OCI-LY3 (cell line): ENCODE results near the gene RUFY1.

Experiments used
- H2AFZ ChIP-seq: fragments of 200-600, 300-600 bp; shearing (Covaris generic); 2 replicates; pipeline ENCODE4 v1.6.0; 2014; ENCODE audit warnings: antibody characterized with exemption, low read depth, low read length
- H3K27ac ChIP-seq: fragments of 200-600, 300-600 bp; sonication (generic); 2 replicates; pipeline ENCODE4 v1.5.1; 2014; ENCODE audit warnings: mild to moderate bottlenecking, low read length, moderate library complexity, mixed read lengths
- H3K27me3 ChIP-seq: fragments of 200-600, 300-600 bp; sonication (generic); 2 replicates; pipeline ENCODE4 v1.6.1; 2014; ENCODE audit warnings: low read depth, low read length, mixed read lengths
- H3K36me3 ChIP-seq: fragments of 200-600, 300-600 bp; sonication (generic); replicated peaks from 2 replicates; pipeline ENCODE3; 2014; ENCODE audit warnings: low read depth, low read length, mixed read lengths
- H3K4me1 ChIP-seq: fragments of 300-600, 200-600 bp; sonication (generic); 2 replicates; pipeline ENCODE4 v1.6.1; 2014; ENCODE audit warnings: low read length, mixed read lengths
- H3K4me2 ChIP-seq: fragments of 200-600, 300-600 bp; sonication (generic); 2 replicates; pipeline ENCODE4 v1.6.1; 2014; ENCODE audit warnings: low read length, mixed read lengths
- H3K4me3 ChIP-seq: fragments of 300-600, 200-600 bp; sonication (generic); 2 replicates; pipeline ENCODE4 v1.5.1; 2014; ENCODE audit warnings: antibody characterized with exemption, mild to moderate bottlenecking, low read length, moderate library complexity
- H3K79me2 ChIP-seq: fragments of 300-600, 200-600 bp; shearing (Covaris generic); 2 replicates; pipeline ENCODE4 v1.6.1; 2014; ENCODE audit warnings: mild to moderate bottlenecking, low read length, mixed read lengths
- H3K9ac ChIP-seq: fragments of 300-600, 200-600 bp; shearing (Covaris generic); 2 replicates; pipeline ENCODE4 v1.6.0; 2014; ENCODE audit warnings: mild to moderate bottlenecking, low read length, moderate library complexity
- H3K9me3 ChIP-seq: fragments of 200-600, 300-600 bp; shearing (Covaris generic); 2 replicates; pipeline ENCODE4 v1.6.1; 2014; ENCODE audit warnings: low read length, mixed read lengths; ENCODE audit not compliant: insufficient read depth
- H4K20me1 ChIP-seq: fragments of 200-600, 300-600 bp; sonication (generic); 2 replicates; pipeline ENCODE4 v1.6.1; 2016; ENCODE audit warnings: low read length, mixed read lengths; ENCODE audit not compliant: insufficient read depth
- EZH2phosphoT487 ChIP-seq: fragments of 200-600 bp; shearing (Covaris generic); IDR thresholded peaks from 2 replicates; pipeline ENCODE4 v1.6.1; 2018; ENCODE audit warnings: antibody characterized with exemption, mixed run types, low read depth
- TF ChIP-seq, protein P1 (sequence below): fragments of 200-600, 300-600 bp; sonication (generic); IDR thresholded peaks from 2 replicates; pipeline ENCODE4 v1.5.1; 2014; ENCODE audit warnings: antibody characterized with exemption, low read length, low read depth

Gene RUFY1

DNA sequence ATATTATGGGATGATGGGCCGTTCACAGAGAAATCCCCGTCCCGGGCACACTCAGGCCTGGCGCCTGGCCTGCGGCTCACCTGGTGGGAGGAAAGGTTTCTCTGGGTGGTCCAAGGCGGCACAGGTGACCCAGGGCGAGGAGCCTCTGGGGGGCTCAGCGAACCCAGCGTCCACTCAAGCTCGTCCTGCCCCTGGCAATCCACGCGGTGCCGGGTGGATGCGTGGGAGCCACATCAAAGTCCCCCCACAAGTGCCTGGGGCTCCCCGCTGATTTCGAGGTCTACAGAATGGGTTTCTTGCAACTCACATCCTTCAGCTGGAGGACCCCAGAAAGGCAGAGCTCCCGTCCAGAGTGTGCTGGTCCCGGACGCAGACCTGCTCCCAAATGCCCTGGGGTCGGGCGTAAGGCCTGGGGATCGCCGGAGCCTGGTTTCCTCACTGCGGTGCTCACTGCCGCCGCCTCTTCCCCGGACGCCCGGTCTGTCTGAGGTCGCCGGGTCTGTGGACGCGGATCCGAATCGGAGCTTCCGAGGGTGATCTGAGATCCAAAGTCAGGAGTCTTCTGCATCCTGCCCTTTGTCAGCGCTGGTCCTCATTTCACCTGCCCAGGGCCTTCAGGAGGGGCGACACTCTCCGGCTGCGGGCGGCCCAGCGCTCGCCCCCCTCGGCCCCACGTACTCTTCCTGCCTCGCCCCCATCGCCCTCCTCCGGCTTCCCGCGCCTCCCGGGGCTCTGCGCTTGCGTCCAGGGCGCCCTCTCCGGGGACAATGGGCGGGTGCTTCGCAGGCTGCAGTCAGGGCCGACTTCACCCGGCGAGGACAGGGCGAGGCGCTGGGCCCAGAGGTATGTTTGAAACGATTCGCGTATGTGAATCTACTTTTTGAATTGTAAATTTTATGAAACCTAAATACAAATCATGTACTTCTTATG is 20.0 kb upstream of the RUFY1 start:
- H3K27ac ChIP-seq = no peak overlapping the region

DNA sequence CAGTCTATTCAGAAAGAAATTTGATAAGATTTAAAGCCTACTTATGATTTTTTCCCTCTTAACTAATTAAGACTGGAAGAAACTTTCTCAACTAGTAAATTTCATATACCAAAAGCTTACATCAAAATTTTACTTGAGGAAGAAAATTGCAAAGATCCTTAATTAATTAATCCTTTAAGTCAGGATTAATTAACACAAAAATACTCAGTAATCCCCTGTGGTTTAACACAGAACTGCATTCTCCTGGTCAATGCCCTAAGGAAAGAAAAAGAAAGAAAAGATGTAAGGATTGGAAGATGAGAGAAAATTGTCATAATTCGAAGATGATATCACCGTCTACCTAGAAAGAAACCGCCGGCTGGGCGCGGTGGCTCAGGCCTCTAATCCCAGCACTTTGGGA is 17.3 kb upstream of the RUFY1 start:
- no peak overlapping the region for H3K9ac ChIP-seq
- no peak overlapping the region for H3K4me2 ChIP-seq
- H2AFZ ChIP-seq = no peak overlapping the region
- no peaks in the 10 kb centered on the region for H3K9me3 ChIP-seq
- no peak overlapping the region for H3K27ac ChIP-seq
- TF ChIP-seq EZH2phosphoT487 = no peak
- TF ChIP-seq, protein P1, sequence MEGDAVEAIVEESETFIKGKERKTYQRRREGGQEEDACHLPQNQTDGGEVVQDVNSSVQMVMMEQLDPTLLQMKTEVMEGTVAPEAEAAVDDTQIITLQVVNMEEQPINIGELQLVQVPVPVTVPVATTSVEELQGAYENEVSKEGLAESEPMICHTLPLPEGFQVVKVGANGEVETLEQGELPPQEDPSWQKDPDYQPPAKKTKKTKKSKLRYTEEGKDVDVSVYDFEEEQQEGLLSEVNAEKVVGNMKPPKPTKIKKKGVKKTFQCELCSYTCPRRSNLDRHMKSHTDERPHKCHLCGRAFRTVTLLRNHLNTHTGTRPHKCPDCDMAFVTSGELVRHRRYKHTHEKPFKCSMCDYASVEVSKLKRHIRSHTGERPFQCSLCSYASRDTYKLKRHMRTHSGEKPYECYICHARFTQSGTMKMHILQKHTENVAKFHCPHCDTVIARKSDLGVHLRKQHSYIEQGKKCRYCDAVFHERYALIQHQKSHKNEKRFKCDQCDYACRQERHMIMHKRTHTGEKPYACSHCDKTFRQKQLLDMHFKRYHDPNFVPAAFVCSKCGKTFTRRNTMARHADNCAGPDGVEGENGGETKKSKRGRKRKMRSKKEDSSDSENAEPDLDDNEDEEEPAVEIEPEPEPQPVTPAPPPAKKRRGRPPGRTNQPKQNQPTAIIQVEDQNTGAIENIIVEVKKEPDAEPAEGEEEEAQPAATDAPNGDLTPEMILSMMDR = no peak
- H3K36me3 ChIP-seq = no peaks in the 10 kb centered on the region
- no peak overlapping the region for H3K4me3 ChIP-seq
- peaks cover 21% of the 10 kb centered on the region for H3K4me1 ChIP-seq
- H3K79me2 ChIP-seq = no peaks in the 10 kb centered on the region
- no peaks in the 10 kb centered on the region for H3K27me3 ChIP-seq
- no peaks in the 10 kb centered on the region for H4K20me1 ChIP-seq

More for the DNA sequence above, 20.0 kb upstream of the RUFY1 start:
- no peak overlapping the region for H3K9ac ChIP-seq
- H3K4me3 ChIP-seq = no peak overlapping the region
- no peak for TF ChIP-seq EZH2phosphoT487
- TF ChIP-seq, protein P1 = no peak
- no peaks in the 10 kb centered on the region for H3K36me3 ChIP-seq
- H3K4me1 ChIP-seq = peaks cover 21% of the 10 kb centered on the region
- H2AFZ ChIP-seq = no peak overlapping the region
- no peak overlapping the region for H3K4me2 ChIP-seq
- H3K9me3 ChIP-seq = no peaks in the 10 kb centered on the region
- H4K20me1 ChIP-seq = no peaks in the 10 kb centered on the region
- H3K27me3 ChIP-seq = peaks cover 11% of the 10 kb centered on the region; the same call in 1 of the 2 replicates
- no peaks in the 10 kb centered on the region for H3K79me2 ChIP-seq

DNA sequence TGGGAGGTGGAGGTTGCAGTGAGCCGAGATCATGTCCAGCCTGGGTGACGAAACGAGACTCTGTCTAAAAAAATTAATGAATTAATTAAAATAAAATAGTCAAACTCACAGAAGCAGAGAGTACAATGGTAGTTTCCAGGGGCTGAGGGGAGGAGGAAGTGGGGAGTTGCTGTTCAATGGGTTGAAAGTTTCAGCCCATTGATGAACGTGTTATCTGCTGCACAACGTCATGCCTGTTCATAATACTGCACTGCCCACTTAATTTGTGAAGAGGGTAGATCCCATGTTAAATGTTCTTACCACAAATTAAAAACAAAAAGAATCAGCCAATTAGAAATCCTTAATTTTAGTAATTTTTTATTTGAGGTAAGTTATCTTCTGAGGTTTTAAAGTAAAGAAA is 16.4 kb upstream of the RUFY1 start:
- H3K79me2 ChIP-seq = no peaks in the 10 kb centered on the region
- H4K20me1 ChIP-seq = no peaks in the 10 kb centered on the region
- H3K27ac ChIP-seq = peak overlapping the region; percentile 25
- no peaks in the 10 kb centered on the region for H3K36me3 ChIP-seq
- H3K4me1 ChIP-seq = peaks cover 21% of the 10 kb centered on the region
- peak overlapping the region; percentile 26; the same call in 1 of the 2 replicates for H3K9ac ChIP-seq
- H3K27me3 ChIP-seq = no peaks in the 10 kb centered on the region
- H3K4me2 ChIP-seq = peak overlapping the region; percentile 78
- H3K4me3 ChIP-seq = peak overlapping the region; percentile 64
- no peak for TF ChIP-seq EZH2phosphoT487
- TF ChIP-seq, protein P1 = no peak
- peak overlapping the region; percentile 81 for H2AFZ ChIP-seq
- H3K9me3 ChIP-seq = no peaks in the 10 kb centered on the region

DNA sequence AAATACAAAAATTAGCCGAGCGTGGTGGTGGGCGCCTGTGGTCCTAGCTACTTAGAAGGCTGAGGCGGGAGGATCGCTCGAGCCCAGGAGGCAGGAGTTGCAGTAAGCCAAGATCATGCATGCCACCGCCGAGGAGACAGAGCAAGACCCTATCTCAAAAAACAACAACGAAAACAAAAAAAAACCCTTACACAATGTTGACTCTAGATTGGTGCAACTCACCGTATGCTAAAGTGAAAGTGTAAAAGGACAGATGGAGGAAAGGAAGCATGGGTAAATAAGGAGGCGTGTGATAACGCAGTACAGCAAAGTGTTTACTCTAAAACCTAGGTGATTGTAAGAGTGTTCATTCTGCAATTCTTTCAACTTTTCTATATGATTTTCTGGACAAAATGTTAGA is 15.9 kb upstream of the RUFY1 start:
- TF ChIP-seq EZH2phosphoT487 = no peak
- TF ChIP-seq, protein P1 = no peak
- Histone ChIP-seq H2AFZ (peak overlapping the region; percentile 81), H3K79me2 (no peaks in the 10 kb centered on the region), H4K20me1 (no peaks in the 10 kb centered on the region), H3K4me3 (peak overlapping the region; percentile 64), H3K4me2 (peak overlapping the region; percentile 78), H3K27ac (peak overlapping the region; percentile 25), H3K4me1 (peaks cover 21% of the 10 kb centered on the region), H3K36me3 (no peaks in the 10 kb centered on the region), H3K9ac (peak overlapping the region; percentile 26; the same call in 1 of the 2 replicates), H3K27me3 (no peaks in the 10 kb centered on the region), H3K9me3 (no peaks in the 10 kb centered on the region)
